A549 treated with Mapracorat at 1 μM for 4 hours (cell line): ENCODE results near the gene UBP1. TPM values are rescaled to one million over a fixed set of nuclear protein-coding genes. Genes with fewer than 3 reads are reported as not detected.

ENCODE experiments used
- total RNA-seq: library from RNA; stranded (reverse); fragments of 200-300 nt; extraction: Qiagen RNA extraction; gene quantifications from 5 replicates; pipeline ENCODE4 v1.2.3, GENCODE V29; 2022

Gene UBP1, protein sequence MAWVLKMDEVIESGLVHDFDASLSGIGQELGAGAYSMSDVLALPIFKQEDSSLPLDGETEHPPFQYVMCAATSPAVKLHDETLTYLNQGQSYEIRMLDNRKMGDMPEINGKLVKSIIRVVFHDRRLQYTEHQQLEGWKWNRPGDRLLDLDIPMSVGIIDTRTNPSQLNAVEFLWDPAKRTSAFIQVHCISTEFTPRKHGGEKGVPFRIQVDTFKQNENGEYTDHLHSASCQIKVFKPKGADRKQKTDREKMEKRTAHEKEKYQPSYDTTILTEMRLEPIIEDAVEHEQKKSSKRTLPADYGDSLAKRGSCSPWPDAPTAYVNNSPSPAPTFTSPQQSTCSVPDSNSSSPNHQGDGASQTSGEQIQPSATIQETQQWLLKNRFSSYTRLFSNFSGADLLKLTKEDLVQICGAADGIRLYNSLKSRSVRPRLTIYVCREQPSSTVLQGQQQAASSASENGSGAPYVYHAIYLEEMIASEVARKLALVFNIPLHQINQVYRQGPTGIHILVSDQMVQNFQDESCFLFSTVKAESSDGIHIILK
- total RNA-seq = 49.1 to 54.8 TPM (median 52.7 TPM) in 5 replicates

DNA sequence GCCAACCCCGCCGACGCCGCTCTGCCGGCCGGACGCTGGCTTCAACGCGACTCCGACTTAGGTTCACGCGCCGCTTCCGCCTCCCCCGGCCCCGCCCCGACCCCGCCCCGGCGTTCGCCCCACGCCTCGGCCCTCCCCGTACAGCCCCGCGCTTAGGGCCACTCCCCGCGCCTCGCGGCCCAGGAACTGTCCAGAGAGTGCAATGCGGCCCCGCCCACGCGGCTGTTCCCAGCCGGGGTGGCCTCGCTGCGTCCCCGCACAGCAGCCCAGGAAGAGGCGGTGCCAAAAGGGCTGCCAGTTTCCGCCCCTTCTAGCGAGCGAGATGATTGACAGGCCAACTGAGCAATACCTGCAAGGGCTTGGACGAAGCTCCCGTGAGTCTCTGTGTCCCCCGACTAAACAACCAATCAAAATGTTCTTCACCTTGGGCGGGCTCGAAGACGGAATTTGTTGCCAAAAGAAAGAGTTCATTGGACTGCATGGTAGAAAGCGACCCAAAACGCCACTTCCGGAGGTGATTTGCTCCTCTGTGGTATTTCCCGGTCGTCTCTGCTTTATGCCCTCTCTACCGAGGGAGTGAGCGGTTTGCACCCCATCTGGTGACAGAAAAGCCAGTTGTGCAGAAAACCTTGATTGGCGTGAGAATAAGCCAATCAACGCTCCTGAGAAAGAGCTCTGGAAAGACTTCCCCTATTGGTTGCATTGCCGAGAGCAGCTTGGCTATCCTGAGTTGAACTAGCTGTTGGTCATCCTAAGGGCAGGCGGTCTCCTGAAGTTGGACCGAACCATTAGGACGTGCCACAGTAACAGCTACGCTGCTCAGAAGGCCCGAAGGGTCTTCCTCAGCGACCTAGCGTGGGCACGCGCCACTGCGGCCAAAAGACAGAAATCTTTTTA, at the start of gene UBP1:
TSS of gene UBP1 (minus strand) at position 78 of the 897 bp plus-strand sequence. CDS start 557 bp downstream, outside the sequence.

Other genes starting within 250 kb of the UBP1 start
- 3.0 to 4.0 TPM (median 3.2 TPM) in 5 replicates for gene SUSD5, start 221.6 kb downstream of the UBP1 start, total RNA-seq
- 5.5 to 8.3 TPM (median 7.5 TPM) in 5 replicates for gene FBXL2, start 163.0 kb downstream of the UBP1 start, total RNA-seq